Loucy (cell line): ENCODE data around the gene TM9SF1.

Experiments used
- CTCF ChIP-seq: fragments of 200-600 bp; sonication (generic); conservative IDR thresholded peaks from 2 replicates; pipeline ENCODE4 v1.5.1; 2014; ENCODE audit warnings: mild to moderate bottlenecking, antibody characterized with exemption, low read length
- EZH2phosphoT487 ChIP-seq: fragments of 200-600 bp; IDR thresholded peaks from 2 replicates; pipeline ENCODE4 v1.6.1; 2018; ENCODE audit warnings: antibody characterized with exemption, mild to moderate bottlenecking, moderate library complexity, borderline replicate concordance

DNA sequence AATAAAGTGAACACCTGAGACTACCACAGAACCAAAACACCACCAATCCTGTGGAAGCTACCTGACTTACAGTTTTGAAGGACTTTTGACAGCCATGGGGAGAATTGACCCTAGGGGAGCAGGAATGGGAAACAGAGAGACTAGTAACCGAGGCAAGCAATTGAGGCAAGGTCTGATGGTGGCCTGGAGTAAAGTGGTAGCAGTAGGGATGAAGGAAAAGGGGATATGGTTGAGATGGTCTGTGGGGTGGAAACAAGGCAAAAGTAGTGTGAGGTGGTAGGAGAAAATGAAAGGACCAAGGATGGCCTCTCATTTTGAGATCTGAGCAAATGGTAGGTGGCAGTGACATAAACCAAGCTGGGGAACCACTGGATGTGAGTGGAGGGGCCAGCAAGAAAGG is 38.4 kb downstream of the TM9SF1 start:
- TF ChIP-seq EZH2phosphoT487, result no peak
- TF ChIP-seq CTCF, result no peak
